HG03097 (cell line): Measurements from ENCODE around the gene KCNA3.

Source experiments
- ATAC-seq: cut with Tn5 transposase; IDR thresholded peaks from one replicate; pipeline ENCODE4 v1.9.1; 2021; ENCODE audit not compliant: unreplicated experiment, low FRiP score

KCNA3 gene

GRCh38 chr1:110674337-110675059 is at the start of gene KCNA3:
Gene KCNA3 (minus strand): TSS chr1:110674940. CDS start chr1:110674809, 131 bp downstream.
- no peak for ATAC-seq

DNA sequence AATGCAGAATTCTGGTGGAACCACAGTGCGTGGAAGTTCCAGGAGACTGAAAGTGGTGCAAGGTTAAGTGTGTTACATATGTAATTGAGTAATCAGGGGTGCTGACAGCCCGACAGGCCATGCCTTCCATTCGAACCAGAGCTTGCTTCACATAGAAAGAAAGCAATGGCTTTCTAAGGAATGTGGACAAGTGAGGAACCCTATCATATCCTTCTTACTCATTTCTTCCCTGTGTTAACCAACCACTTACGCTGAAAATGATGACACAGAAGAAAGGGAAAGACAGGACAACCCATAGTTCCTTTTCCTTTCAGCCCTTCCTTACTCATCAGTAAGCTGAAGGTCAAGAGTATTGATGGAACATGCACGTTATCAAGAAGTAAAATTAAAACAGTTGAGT is 48.1 kb upstream of the KCNA3 start:
- ATAC-seq = no peak

DNA sequence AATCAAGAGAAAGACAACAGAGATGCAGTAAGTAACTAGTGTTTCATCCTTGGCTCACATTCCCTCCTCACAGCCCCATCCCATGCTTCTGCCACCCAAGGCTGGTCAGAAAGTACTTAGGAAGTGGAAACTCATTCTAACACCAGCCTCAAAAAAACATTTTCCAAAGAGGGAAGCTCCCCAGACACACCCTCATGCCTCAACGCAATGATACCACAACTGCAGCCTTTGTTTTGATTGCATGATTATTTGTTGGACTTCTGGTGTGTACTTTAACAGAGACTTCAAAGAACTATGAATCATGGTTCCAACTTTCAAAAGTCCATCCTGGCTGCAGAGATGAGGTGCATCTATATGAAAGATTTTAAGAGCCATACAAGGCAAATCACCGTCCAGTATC is 45.2 kb upstream of the KCNA3 start:
- ATAC-seq = no peak

DNA sequence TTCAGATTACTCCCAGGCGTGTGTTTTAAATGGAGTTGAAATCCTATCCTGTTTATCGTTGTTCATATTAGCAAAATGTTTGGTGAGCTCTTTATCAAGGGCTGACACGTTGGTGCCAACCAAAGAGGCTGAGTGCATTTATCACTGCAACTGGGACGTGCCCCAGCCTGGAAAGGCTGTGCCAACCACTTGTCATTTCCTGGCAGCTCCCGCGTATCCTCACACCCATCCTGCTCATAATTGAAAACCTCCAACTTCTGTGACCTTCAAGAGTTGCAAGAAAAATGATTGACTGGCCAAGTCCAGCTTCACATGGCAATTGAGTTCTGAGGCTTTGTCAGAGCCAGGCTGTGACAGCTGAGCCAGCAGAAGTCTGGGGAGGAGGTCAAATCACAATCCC is 43.7 kb upstream of the KCNA3 start:
- no peak for ATAC-seq

DNA sequence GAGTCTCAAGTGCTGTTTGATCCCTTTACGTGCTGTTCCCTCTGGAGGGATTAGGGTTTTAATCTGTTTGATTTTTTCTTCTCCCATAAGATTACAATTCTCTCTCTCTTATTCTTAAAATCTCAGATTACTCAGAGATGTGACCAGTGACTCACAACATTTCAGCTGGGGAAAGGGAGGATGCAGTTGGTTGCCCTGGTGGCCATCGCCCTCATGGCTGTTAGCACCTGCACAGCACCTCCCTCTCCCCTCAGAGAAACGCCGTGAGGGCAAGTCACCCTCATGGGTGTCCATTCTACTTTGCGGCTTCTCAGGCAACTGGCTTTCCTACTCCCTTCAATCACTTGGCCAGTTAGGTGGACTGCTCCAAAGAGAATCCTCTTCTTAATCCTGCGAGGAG is 42.4 kb upstream of the KCNA3 start:
- no peak for ATAC-seq

DNA sequence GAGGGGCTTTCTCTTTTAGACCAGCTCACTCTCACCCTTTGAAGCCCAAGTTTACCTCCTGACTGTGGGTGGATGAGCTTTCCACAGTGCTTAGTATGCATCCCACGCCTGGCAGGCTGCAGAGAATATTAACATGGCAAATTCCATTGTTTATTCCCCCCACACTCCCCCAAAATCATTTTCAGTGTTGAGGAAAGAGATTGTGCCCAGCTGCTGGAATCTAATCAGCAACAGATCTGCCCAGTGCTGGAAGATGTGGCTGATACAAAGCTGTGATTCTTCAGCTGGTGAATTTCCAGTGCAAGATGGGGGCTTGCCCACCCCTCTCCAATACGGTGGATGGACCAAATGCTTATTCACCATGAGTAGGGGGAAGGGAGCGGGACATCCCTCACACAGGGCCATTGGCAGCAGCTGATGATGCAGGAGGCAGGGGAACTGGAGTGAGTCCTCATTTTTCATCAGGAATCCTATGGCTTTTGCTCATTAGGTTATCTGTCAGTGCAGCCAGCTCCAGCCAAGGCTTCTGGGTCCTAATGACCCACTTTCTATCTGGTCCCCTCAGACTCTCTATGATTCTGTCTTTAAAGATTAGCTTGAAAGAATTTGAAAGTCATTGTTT is 39.7 kb upstream of the KCNA3 start:
- no peak for ATAC-seq

DNA sequence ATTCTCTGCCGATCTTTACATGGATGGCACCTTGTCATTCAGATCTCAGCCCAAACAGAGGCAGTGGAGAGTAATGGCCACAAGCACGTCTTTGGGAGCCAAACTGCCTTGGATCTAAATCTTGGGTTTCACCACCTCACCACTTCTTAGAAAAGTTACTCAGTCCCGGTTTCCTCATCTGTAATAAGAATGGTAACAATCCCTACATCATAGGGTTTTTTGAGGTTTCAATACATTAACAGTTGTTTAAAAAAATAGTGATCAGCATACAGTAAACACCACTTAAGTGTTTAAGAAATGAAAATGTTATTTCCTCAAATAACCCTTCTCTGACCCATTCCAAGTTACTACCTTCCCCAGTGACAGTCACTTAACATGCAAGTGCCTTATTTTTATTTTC is 38.5 kb upstream of the KCNA3 start:
- ATAC-seq = no peak

DNA sequence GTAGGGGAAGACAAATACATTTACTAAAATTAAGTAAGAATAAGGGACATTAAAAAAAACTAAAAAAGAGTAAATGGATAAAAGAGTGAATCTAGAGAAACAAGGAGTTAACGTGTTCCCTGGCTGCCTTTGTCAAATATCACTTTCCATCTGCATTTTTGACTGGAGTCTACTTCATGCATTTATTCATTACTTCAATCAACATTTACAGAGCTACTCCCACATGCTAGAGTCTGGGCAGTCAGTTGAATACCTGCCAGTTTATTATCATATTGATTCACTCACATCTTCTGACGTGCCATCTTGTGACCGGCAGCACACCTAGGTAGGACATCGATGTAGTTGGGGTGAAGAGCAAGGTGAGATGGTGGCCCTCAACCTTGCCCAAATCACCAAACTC is 35.6 kb upstream of the KCNA3 start:
- no peak for ATAC-seq

- ATAC-seq = no peak
Observed at GRCh38 chr1:110708974-110709440, 34.3 kb upstream of the KCNA3 start.

DNA sequence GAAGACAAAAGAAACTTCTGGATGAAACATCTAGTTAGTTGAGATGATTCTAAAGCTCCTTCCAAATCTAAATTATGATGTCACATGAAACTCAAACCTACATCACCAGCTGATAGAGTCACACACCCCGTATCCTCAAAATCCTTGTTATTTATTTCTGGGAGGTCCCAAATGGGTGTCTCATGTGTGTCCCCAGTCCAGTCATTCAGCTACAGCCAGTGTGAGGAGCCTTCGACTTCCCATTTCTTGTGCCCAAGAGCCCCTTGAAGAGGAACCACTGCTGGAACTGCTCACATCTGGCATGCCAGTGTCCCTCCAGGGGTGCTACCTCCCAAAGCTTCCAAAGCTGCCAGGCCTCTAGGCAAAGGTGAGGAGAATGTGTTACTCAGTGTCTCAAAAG is 32.5 kb upstream of the KCNA3 start:
- no peak for ATAC-seq

DNA sequence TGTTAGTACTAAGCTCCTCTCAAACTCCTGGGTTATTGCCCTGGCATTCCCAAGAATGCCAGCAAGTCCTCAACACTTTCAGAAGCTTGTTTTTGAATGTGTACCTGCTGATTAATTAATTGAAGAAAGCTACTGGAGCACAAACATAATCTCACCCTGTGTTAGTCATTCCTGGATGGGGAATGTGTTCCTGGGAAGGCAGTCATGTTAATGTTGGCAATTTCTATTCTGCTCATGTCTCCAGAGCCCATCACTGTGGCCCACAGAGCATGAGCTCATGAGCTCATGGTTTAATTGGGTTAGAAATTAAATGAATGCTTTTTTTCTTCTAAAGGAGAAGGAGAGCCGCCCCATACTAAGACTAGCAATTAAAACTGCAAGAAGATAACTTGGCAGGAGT is 31.9 kb upstream of the KCNA3 start:
- no peak for ATAC-seq

DNA sequence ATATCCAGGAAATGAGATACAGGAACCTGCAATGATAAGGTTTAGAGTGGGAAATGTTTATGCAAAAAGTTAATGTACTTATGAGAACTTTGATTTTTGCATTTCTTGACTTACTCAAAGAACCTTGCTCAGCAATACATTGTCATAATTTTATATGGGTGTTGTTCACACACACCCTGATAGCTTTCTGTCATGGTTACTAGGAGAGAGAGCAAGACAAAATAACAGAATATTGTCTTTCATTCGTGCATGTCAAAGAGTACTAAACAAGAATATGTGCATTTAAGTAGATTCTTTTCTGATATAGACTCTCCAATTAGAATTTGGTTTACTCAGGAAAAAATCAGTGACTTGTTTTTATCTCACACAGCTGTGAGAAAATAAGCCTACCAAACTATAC is 27.5 kb upstream of the KCNA3 start:
- no peak for ATAC-seq

DNA sequence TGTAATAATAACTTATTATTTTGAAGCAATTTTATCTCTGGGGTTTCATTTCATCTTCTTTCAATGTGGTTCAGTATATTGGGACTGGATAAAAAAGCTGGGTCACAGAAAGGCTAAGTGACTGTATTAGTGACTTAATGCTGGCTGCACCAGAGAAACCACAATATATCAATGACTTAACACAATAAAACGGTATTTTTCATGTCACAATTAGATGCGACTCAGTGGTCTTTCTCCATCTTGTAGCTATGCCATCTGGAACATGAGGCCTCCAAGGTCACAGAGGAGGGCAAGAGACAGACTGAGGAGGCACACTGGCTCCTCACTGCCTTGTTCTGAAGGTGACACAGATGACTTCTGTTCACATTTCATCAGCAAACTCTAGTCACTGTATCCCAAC is 26.0 kb upstream of the KCNA3 start:
- ATAC-seq = no peak

- no peak for ATAC-seq
Observed at GRCh38 chr1:110697606-110698005, 22.9 kb upstream of the KCNA3 start.

DNA sequence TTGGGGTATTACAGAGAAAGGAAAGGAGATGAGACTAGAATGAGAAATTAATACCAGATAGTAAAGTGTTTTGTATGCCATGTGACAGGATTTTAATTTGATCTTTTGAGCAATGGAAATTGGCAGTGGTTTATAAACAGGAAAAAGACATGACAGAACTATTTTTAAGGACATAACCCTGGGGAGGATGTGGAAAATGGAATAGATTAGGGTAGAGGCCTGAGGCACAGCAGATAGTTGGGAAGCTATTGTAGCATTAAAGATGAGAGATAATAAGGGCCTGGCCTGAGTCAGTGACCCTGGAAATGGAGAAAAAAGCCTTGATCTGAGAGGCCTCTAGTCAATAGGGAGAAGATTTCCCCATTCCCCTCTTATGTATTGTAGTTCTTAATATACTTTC is 22.1 kb upstream of the KCNA3 start:
- no peak for ATAC-seq

DNA sequence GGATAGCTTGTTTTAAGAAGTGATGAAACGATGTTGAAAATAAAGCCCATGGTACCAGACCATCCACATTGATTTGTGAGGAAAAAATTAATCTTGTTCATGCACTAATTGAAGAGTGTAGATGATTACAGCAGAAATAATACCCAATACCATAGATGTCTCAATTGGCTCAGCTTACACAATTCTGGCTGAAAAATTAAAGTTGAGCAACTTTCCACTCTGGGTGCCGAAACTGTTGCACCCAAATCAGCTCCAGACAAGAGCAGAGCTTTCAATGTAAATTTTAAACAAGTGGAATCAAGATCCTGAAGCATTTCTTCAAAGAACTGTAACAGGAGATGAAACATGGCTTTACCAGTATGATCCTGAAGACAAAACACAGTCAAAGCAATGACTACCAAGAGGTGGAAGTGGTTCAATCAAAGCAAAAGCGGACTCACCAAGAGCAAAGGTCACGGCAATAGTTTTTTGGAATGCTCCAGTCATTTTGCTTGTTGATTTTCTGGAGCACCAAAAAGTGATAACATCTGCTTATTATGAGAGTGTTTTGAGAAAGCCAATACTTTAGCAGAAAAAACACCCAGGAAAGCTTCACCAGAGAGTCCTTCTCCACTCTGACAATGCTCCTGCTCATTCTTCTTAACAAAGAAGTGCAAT is 16.1 kb upstream of the KCNA3 start:
- ATAC-seq = no peak

GRCh38 chr1:110689868-110690267 is 15.1 kb upstream of the KCNA3 start:
- ATAC-seq = no peak

- ATAC-seq = no peak
Observed at GRCh38 chr1:110688514-110688913, 13.8 kb upstream of the KCNA3 start.

GRCh38 chr1:110687250-110687649 is 12.5 kb upstream of the KCNA3 start:
- no peak for ATAC-seq

DNA sequence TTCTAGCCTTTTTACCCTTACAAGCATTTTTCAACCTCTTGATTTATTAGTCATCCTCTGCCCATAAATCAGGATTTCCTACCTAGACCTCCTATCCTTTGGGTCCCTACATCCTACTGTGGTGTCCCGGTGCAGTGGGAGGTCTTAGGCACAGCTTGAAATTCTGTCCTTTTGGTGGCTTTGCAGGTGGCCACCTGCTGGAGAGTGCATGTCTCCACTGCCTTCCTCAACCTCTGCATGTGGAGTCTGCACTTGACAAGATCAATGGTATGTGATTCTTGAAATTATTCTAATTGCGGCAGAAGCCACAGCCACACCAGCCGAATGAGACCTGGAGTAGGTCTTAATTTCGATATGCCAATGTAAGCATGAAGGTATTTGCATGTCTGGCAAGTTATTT is 11.4 kb upstream of the KCNA3 start:
- no peak for ATAC-seq

- ATAC-seq = no peak
Observed at GRCh38 chr1:110684491-110684890, 9.8 kb upstream of the KCNA3 start.

GRCh38 chr1:110682898-110683297 is 8.2 kb upstream of the KCNA3 start:
- no peak for ATAC-seq
